Testis (tissue), 3 donors: ENCODE data around the gene ITM2C. TPM values are rescaled to one million over a fixed set of nuclear protein-coding genes. Genes with fewer than 3 reads are reported as not detected.

Source experiments
- DNase-seq: peaks from one replicate; pipeline ENCODE4 v3.0.0-alpha.2; 2019
- H3K27ac ChIP-seq, 2 donors: fragments of 200-600 bp; sonication (generic); one replicate each; pipeline ENCODE4 v1.5.1; 2019
- H3K27me3 ChIP-seq: fragments of 200-600 bp; sonication (generic); one replicate; pipeline ENCODE4 v1.5.1; 2019
- H3K36me3 ChIP-seq: fragments of 200-600 bp; sonication (generic); one replicate; pipeline ENCODE4 v1.5.1; 2017; ENCODE audit warnings: low read depth; ENCODE audit errors: missing control alignments
- H3K4me1 ChIP-seq: fragments of 200-600 bp; sonication (generic); one replicate; pipeline ENCODE4 v1.5.1; 2019
- H3K4me3 ChIP-seq, 2 donors: fragments of 200-600 bp; sonication (generic); one replicate each; pipeline ENCODE4 v1.5.1; 2017 to 2019
- H3K9me3 ChIP-seq: fragments of 200-600 bp; sonication (generic); one replicate; pipeline ENCODE4 v1.5.1; 2017
- POLR2A ChIP-seq: fragments of 450-650 bp; IDR thresholded peaks from one replicate; pipeline ENCODE4 v1.6.1; 2017; ENCODE audit warnings: antibody characterized with exemption, mild to moderate bottlenecking, moderate library complexity
- WGBS, 2 donors: methylation state at CpG; one replicate each; pipeline ENCODE4 v1.1.5; 2018; 5-methylcytosine and 5-hydroxymethylcytosine counted together
- intact Hi-C: fragments of 100-400 bp; cut with DNase I; formaldehyde crosslinking; loops from one replicate; pipeline ENCODE4 v1.15.1; 2023; ENCODE audit warnings: low total_unique reads
- polyA plus RNA-seq: library from polyadenylated mRNA; stranded (reverse); fragments of 350-450 nt; fragmentation: Illumina TruSeq; extraction: RNeasy Lipid Tissue Mini Kit (QIAGEN cat#74804); gene quantifications from one replicate; pipeline ENCODE4 v1.2.3, GENCODE V29; 2014; ENCODE audit warnings: low read depth, low replicate concordance; ENCODE audit not compliant: insufficient read depth
- total RNA-seq, 2 donors: library from RNA; depleted of rRNA; stranded (reverse); fragments of >200 nt; gene quantifications; one replicate each; pipeline ENCODE4 v1.2.3, GENCODE V29; 2016
- TF ChIP-seq, protein P1 (sequence below), 3 experiments: fragments of 450-650 bp in 2 of 3; fragments of 200-600 bp in 1 of 3; sonication (generic) in 1 of 3; IDR thresholded peaks; one replicate each; pipeline ENCODE4 v1.5.1; 2016 to 2019; ENCODE audit warnings: antibody characterized with exemption in 3 of 3, mild to moderate bottlenecking in 2 of 3, moderate library complexity in 1 of 3

ITM2C gene
- total and polyA plus RNA-seq, 3 donors from 2014 or later = 53.7 to 95.7 (median 57.8) TPM

- DNase-seq = peak; percentile 58
- WGBS, 2 donors = 14 to 28% methylated on average over 13 of the region's 13 CpGs
- H3K4me3 ChIP-seq = no peak overlapping the region
These were observed 2.2 kb downstream of the ITM2C start for GRCh38 chr2:230866756-230867523.

DNA sequence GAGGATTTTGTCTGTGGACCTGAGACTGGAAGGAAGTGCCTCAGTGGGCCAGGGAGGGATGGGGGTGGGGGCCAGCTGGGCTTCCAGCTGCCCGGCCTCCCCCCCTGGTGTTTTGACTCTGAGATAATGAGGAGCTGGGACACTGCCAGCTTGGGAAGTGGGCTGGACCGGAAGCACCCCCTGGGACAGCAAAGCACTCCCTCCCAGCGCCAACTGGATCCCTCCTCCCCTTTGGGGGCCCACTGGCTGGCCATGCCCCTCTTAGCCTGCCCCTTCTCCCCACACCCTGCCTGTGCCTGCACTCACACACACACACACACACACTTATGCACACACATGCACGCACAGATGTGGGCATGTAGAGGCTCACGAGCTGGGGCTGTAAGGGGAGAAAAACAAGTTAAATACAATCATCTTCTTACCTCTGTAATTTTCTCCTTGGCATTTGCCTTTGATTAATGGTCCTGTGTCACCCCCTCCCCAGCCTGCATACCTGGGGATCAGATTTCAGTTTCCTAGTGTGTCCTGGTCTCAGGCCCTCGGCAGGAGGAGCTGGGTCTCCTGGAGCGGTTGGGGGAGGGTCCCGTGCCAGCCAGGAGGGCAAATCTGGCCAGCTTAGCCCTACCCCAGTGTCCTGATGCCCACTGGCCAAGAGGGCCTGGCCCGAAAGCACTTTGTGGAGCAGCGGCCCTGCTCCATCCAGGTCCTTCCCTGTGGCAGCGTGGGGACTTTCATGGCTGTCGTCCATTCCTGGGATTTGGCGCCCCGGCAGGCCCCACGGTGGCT, 3.6 kb downstream of the ITM2C start:
- DNase-seq = peak; percentile 9
- intact Hi-C loops = no loop called here
- Histone ChIP-seq H3K36me3 (no peaks in the 10 kb centered on the region), H3K4me1 (peaks cover 21% of the 10 kb centered on the region), H3K27me3 (no peaks in the 10 kb centered on the region), H3K27ac (no peak overlapping the region), H3K9me3 (no peaks in the 10 kb centered on the region), H3K4me3 (no peak overlapping the region)
- WGBS, 2 donors = 77 to 88% methylated on average over 13 to 15 of the region's 15 CpGs
- TF ChIP-seq POLR2A = no peak
- TF ChIP-seq, protein P1, sequence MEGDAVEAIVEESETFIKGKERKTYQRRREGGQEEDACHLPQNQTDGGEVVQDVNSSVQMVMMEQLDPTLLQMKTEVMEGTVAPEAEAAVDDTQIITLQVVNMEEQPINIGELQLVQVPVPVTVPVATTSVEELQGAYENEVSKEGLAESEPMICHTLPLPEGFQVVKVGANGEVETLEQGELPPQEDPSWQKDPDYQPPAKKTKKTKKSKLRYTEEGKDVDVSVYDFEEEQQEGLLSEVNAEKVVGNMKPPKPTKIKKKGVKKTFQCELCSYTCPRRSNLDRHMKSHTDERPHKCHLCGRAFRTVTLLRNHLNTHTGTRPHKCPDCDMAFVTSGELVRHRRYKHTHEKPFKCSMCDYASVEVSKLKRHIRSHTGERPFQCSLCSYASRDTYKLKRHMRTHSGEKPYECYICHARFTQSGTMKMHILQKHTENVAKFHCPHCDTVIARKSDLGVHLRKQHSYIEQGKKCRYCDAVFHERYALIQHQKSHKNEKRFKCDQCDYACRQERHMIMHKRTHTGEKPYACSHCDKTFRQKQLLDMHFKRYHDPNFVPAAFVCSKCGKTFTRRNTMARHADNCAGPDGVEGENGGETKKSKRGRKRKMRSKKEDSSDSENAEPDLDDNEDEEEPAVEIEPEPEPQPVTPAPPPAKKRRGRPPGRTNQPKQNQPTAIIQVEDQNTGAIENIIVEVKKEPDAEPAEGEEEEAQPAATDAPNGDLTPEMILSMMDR (IDR thresholded peaks at IDR 0.05) = no peak

More at GRCh38 chr2:230866756-230867523, 2.2 kb downstream of the ITM2C start:
- no peak for TF ChIP-seq POLR2A
- TF ChIP-seq, protein P1 (IDR thresholded peaks at IDR 0.05) = no peak
- peaks cover 21% of the 10 kb centered on the region for H3K4me1 ChIP-seq
- H3K27me3 ChIP-seq = no peaks in the 10 kb centered on the region
- no peaks in the 10 kb centered on the region for H3K9me3 ChIP-seq
- H3K36me3 ChIP-seq = no peaks in the 10 kb centered on the region
- intact Hi-C loops = no loop called here
- no peak overlapping the region for H3K27ac ChIP-seq

DNA sequence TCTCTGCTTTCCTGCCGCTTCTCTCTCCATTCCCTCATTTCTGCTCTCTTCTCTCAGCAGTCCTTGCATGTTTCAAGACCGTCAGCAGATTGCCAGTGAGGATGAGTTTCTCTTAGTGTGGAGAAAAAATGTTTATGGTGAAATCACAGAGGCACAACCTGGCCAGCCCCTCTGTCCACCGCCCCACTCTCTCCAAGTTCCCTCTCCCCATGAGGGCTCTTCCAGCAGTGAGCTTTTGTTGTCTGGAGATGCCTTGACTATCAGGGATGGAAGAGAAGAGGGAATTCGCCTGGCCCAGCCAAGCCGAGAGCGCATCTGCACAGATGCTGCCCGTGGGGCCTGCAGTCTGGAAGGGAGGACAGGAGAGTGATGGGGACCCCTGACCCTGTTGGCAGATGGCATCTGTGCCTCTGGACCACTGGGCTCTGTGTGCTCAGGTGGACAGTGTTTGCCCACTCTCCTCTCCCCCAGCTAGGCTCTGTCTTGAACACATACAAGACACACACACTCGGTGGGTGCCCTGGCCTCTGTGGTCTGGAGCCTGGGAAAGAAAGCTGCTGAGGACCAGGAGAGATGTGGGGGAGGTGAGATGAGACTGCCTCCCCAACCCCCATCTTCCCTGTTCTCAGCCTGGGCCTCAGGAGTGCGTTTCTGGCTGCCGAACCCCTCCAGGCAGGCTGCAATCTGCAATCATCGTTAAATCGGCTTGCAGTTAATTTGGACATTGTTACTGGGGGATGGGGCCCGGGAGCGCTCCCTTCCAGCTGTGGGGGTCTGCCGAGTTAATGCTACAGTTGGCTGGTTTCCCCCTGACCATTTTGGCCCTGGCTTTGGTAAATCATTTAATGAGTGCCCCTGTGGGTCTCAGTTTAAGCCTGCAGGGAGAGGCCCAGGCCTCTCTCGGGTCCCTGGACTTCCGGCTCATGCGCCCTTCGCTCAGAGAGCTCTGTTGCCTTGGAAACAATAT, 4.5 kb downstream of the ITM2C start:
- no peak for DNase-seq
- no peaks in the 10 kb centered on the region for H3K36me3 ChIP-seq
- H3K4me1 ChIP-seq = peaks cover 21% of the 10 kb centered on the region
- no peak overlapping the region for H3K27ac ChIP-seq
- TF ChIP-seq, protein P1 (IDR thresholded peaks at IDR 0.05) = no peak
- TF ChIP-seq POLR2A = no peak
- intact Hi-C loops = no loop called here
- H3K4me3 ChIP-seq = no peak overlapping the region
- 79 to 80% methylated on average over 16 to 19 of the region's 19 CpGs for whole genome bisulfite sequencing, 2 donors
- H3K9me3 ChIP-seq = no peaks in the 10 kb centered on the region
- no peaks in the 10 kb centered on the region for H3K27me3 ChIP-seq

- H3K9me3 ChIP-seq = no peaks in the 10 kb centered on the region
- WGBS, 2 donors = 80 to 95% methylated on average over 5 to 11 of the region's 11 CpGs
- no peak for DNase-seq
- intact Hi-C loops = no loop called here
- H3K27ac ChIP-seq = no peak overlapping the region
- no peaks in the 10 kb centered on the region for H3K36me3 ChIP-seq
- no peak overlapping the region for H3K4me3 ChIP-seq
- H3K27me3 ChIP-seq = no peaks in the 10 kb centered on the region
- TF ChIP-seq, protein P1 (IDR thresholded peaks at IDR 0.05) = no peak
- TF ChIP-seq POLR2A = no peak
- H3K4me1 ChIP-seq = peaks cover 21% of the 10 kb centered on the region
These were observed 5.3 kb downstream of the ITM2C start for GRCh38 chr2:230869914-230870543.
